GM21526 (cell line): ENCODE results near the gene BNIP3.
"Not testable (repeated sequence)": the region's sequence is repeated elsewhere in the genome, so short reads cannot be mapped to it uniquely, and the experiment has no call there.

Experiments
- ATAC-seq: cut with Tn5 transposase; IDR thresholded peaks from one replicate; pipeline ENCODE4 v1.9.1; 2021; ENCODE audit warnings: moderate library complexity; ENCODE audit not compliant: unreplicated experiment, low FRiP score

The BNIP3 gene

DNA sequence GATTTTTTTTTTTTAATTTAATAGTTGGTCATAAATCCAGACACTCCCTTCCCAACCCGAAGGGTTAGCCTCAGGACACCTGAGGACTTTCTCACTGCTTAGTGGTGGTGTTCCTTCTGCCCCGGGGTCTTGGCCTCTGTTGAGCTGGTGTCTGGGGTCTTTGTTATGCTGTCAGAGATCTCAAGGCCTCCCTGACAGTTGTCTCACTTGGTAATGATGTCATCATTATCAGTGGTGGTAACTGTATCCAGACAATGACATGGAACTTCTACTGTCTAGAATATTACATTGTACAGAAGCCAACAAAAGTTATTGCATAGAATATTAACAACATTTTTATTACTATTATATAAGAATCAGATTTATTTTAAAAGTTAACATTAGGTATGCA lies 48.0 kb downstream of the BNIP3 start:
- no peak for ATAC-seq

- ATAC-seq: no peak
These were observed 48.6 kb downstream of the BNIP3 start for GRCh38 chr10:131933016-131933695.

DNA sequence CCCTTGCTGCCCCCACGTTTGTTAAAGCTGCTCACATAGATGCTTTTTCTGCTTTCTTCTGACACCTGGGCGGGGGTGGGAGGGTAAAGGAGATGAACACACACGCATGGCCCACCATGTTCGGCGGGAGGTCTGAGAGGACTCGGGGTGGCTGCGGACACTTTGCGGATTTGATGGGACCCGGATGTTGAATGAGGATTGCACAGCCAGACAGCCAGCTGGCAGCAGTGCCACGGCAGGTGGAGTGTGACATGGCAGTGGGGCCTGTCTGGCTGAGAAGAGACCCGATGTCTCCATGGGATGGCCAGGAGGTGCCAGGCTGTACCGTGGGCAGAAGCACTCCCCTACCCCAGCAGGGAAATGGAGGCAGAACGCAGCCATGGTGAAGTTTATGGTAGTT lies 49.7 kb downstream of the BNIP3 start:
- no peak for ATAC-seq

DNA sequence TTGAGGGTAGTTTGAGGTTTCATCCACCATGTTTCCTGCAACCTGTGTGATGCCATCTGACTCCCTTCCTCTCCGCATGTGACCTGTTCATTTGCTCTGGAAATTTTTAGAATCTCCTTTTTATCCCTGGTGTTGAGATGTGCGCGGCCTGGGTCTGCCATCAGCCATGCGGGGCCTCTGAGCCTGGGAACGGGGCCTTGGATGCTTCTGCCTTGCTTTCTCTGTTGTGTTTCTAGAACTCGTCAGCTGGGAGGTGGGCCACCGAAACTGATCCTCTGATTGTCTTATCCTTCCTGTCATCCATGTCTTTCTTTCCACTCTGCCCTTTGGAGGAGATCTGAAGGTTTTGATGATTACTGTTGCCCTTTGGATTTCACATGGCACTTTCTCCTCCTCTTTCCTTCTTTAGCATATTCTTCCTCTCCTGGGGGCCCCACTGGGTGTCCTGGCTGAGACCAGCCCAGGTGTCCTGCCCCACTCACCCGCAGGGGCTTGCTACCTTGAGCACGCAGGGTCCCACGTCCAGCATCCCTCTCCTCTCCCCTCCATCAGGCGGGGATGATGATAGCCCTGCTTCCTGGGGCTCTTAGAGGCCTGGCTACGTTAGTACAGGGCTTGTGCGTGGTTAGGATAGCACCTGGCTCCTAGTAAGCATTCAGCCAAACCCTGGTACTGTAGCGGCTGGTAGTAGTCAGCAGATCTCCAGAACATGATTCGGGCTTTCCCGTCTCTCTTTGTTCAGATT lies 51.0 kb downstream of the BNIP3 start:
- ATAC-seq: no peak

- ATAC-seq: no peak
These were observed 51.6 kb downstream of the BNIP3 start for GRCh38 chr10:131930150-131930549.

GRCh38 chr10:131929122-131929845 lies 52.4 kb downstream of the BNIP3 start:
- ATAC-seq: no peak

- peak; percentile 66 for ATAC-seq
These were observed 53.3 kb downstream of the BNIP3 start for GRCh38 chr10:131928248-131929095.

DNA sequence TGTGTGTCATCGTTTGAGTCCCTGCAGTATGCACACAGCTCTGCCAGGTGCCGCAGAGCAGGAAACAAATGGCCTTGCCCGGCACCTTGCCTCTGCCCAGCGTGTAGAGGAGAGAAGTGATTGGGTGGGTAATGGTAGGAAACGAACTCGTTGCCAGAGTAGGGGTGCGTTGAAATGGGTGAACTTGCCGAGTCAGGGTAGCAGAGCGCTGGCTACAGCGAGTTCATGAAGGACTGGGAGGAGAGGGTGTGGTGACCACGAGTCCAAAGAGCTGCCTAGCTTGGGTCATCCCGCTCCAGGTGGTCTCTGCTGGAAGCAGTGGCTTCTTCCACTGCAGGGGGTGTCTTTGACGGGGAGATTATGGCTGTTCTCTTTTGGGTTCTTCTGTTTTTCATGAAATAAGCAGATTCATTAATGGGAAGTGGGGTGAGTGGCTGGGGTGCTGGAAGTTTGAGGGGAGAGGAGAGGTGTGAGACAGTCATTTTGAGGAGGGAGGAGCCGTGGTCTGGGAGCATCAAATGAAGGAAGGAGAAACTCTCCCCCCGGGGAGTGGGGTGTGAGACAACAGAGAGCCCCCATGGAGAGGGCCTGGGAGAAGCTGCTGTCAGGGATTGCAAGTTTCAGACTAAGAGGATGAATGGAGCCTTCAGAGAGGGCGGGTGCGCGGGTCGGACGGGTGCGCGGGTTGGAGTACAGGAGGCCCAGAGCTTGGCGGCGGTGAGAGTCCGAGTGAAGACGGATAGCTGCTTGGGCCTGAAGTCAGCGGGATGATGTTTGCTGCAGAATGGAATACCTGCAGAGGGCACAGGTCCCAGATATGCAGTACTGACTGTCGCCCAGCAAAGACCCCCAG lies 54.8 kb downstream of the BNIP3 start:
- no peak for ATAC-seq

- ATAC-seq: no peak
These were observed 55.5 kb downstream of the BNIP3 start for GRCh38 chr10:131926253-131926652.

DNA sequence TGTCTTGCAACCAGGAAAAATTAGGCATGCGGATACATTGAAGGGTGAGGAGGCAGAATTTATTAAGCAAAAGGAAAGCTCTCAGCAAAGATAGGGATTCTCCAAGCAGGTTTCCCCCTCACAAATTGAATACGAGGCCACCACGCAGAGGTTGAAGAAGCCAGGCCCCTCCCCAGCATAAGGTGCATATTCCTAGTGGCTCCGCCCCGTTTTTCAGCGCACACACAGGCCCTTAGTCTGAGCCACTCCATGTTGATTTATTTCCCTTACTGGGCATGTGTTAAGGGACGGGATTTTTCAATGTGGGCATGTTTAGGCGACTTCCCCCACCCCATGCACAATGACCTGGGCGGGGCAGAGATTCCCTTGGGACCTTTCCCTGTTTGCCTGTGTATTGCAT lies 56.0 kb downstream of the BNIP3 start:
- ATAC-seq: no peak

GRCh38 chr10:131925011-131925649 lies 56.6 kb downstream of the BNIP3 start:
- ATAC-seq: no peak

- no peak for ATAC-seq
These were observed 58.5 kb downstream of the BNIP3 start for GRCh38 chr10:131923038-131923756.

DNA sequence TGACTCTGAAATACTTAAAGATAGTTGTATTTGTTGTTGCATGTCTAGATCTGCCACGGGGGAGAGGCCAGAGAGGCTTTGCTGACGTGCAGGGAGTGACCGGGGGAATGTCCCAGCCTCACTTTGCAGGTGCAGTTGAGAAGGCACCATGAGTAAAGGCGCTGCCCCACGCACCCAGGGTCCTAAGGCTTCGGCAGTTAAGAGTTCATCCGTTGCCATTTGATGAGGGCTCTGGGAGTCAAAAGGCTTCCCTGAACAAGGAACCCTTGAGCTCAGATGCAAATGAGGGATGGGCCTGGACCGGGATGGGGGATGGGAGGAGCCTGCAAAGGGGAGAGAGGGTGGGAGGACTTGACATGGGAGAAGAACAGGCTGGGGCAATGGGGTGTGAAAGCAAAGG lies 60.5 kb downstream of the BNIP3 start:
- ATAC-seq: peak; percentile 75

DNA sequence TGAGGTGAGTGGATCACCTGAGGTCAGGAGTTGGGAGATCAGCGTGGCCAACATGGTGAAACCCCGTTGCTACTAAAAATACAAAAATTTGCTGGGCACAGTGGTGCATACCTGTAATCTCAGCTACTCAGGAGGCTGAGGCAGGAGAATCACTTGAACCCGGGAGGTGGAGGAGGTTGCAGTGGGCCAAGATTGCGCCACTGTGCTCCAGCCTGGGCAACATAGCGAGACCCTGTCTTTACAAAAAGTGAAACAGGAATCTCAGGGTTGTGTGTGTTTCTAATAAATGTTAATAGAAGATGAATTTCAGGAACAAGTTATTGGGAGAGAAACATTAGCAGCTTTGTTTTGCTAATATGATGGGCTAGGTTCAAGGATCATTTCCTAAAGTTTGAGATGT lies 61.0 kb downstream of the BNIP3 start:
- peak; percentile 17 for ATAC-seq

DNA sequence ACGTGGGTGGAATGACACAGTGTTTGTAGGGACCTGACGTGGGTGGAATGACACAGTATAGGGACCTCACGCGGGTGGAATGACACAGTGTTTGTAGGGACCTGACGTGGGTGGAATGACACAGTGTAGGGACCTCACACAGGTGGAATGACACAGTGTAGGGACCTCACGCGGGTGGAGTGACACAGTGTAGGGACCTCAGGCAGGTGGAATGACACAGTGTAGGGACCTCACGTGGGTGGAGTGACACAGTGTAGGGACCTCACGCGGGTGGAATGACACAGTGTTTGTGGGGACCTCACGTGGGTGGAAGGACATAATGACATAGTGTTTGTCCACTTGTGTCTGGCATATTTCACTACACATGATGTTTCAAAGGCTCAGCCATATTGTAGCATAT lies 61.6 kb downstream of the BNIP3 start:
- no peak for ATAC-seq

DNA sequence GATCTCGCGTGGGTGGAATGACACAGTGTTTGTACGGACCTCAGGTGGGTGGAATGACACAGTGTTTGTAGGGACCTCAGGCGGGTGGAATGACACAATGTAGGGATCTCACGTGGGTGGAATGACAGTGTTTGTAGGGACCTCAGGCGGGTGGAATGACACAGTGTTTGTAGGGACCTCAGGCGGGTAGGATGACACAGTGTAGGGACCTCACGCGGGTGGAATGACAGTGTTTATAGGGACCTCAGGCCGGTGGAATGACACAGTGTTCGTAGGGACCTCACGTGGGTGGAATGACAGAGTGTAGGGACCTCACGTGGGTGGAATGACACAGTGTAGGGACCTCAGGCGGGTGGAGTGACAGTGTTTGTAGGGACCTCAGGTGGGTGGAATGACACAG lies 62.3 kb downstream of the BNIP3 start:
- ATAC-seq: not testable (repeated sequence)
